WTC11 (cell line): ENCODE data around the gene POLR2A. TPM values are rescaled to one million over a fixed set of nuclear protein-coding genes. Genes with fewer than 3 reads are reported as not detected.

Source experiments
- ATAC-seq: fragments of 200-7000 bp; cut with Tn5 transposase; 2 replicates; pipeline ENCODE4 v1.10.0; 2021; ENCODE audit warnings: mild to moderate bottlenecking, moderate library complexity
- CTCF ChIA-PET: fragments of 300-600 bp; sonication (Branson Sonifier 250); formaldehyde crosslinking; loops from one replicate; lab custom pipeline; 2021; ENCODE audit warnings: antibody characterized with exemption; lab: Charles Lee
- POLR2A ChIA-PET: fragments of 350-600 bp; sonication (Branson Sonifier 250); formaldehyde crosslinking; loops from one replicate; lab custom pipeline; 2021; ENCODE audit warnings: antibody characterized with exemption; lab: Charles Lee
- DNase-seq: peaks from one replicate; pipeline ENCODE4 v3.0.0; 2021; ENCODE audit warnings: low spot score
- H3K27ac Mint-ChIP-seq: 2 replicates; pipeline ENCODE4 v1.8.0; 2021; ENCODE audit warnings: mixed read lengths
- H3K27me3 Mint-ChIP-seq: 2 replicates; pipeline ENCODE4 v1.8.0; 2021; ENCODE audit warnings: low read depth, mild to moderate bottlenecking, moderate library complexity, mixed read lengths
- H3K36me3 Mint-ChIP-seq: 2 replicates; pipeline ENCODE4 v1.8.0; 2021; ENCODE audit warnings: mixed read lengths
- H3K4me1 Mint-ChIP-seq: 2 replicates; pipeline ENCODE4 v1.8.0; 2022; ENCODE audit warnings: mixed read lengths
- H3K4me3 Mint-ChIP-seq: 2 replicates; pipeline ENCODE4 v1.8.0; 2021; ENCODE audit warnings: mild to moderate bottlenecking, moderate library complexity, mixed read lengths
- H3K9me3 Mint-ChIP-seq: 2 replicates; pipeline ENCODE4 v1.8.0; 2021; ENCODE audit warnings: mixed read lengths
- ATF6 ChIP-seq: sonication (generic); formaldehyde crosslinking; IDR thresholded peaks from 2 replicates; pipeline ENCODE4 v1.8.1; 2023; ENCODE audit warnings: mild to moderate bottlenecking, missing genetic modification reagents
- CBFB ChIP-seq: sonication (generic); formaldehyde crosslinking; IDR thresholded peaks from 2 replicates; pipeline ENCODE4 v1.8.1; 2022; ENCODE audit warnings: mild to moderate bottlenecking, low read depth, missing genetic modification reagents
- CREM ChIP-seq: sonication (generic); formaldehyde crosslinking; IDR thresholded peaks from 2 replicates; pipeline ENCODE4 v1.8.1; 2022; ENCODE audit warnings: mild to moderate bottlenecking, missing genetic modification reagents, moderate library complexity
- ERG ChIP-seq: fragments of 250-450 bp; sonication (Bioruptor Pico); IDR thresholded peaks from 2 replicates; pipeline ENCODE4 v1.8.0; 2021; ENCODE audit warnings: mild to moderate bottlenecking
- ESRRA ChIP-seq: sonication (generic); formaldehyde crosslinking; IDR thresholded peaks from 2 replicates; pipeline ENCODE4 v1.8.1; 2022; ENCODE audit warnings: mild to moderate bottlenecking, missing genetic modification reagents, borderline replicate concordance
- FOXJ3 ChIP-seq: sonication (generic); formaldehyde crosslinking; IDR thresholded peaks from 2 replicates; pipeline ENCODE4 v1.9.0; 2021; ENCODE audit warnings: missing genetic modification reagents, mild to moderate bottlenecking, borderline replicate concordance
- FOXP1 ChIP-seq: sonication (generic); formaldehyde crosslinking; IDR thresholded peaks from 2 replicates; pipeline ENCODE4 v1.8.0; 2022; ENCODE audit warnings: missing genetic modification reagents, mild to moderate bottlenecking, moderate library complexity, borderline replicate concordance
- HMGA2 ChIP-seq: fragments of 250-450 bp; sonication (Bioruptor Pico); IDR thresholded peaks from 2 replicates; pipeline ENCODE4 v1.4.0; 2021; ENCODE audit warnings: mild to moderate bottlenecking, moderate library complexity
- NFE2L1 ChIP-seq: sonication (generic); formaldehyde crosslinking; IDR thresholded peaks from 2 replicates; pipeline ENCODE4 v1.8.1; 2023; ENCODE audit warnings: missing genetic modification reagents
- NR2C2 ChIP-seq: sonication (generic); formaldehyde crosslinking; IDR thresholded peaks from 2 replicates; pipeline ENCODE4 v1.8.0; 2022; ENCODE audit warnings: mild to moderate bottlenecking, missing genetic modification reagents
- PRRX2 ChIP-seq: fragments of 250-450 bp; sonication (Bioruptor Pico); IDR thresholded peaks from 2 replicates; pipeline ENCODE4 v1.8.0; 2021; ENCODE audit warnings: mild to moderate bottlenecking
- SMAD3 ChIP-seq: sonication (generic); formaldehyde crosslinking; IDR thresholded peaks from 2 replicates; pipeline ENCODE4 v1.8.0; 2022; ENCODE audit warnings: missing genetic modification reagents, mild to moderate bottlenecking, borderline replicate concordance
- ZBTB21 ChIP-seq: sonication (generic); formaldehyde crosslinking; IDR thresholded peaks from 2 replicates; pipeline ENCODE4 v1.8.1; 2023; ENCODE audit warnings: mild to moderate bottlenecking, missing genetic modification reagents, borderline replicate concordance
- ZNF121 ChIP-seq: sonication (generic); formaldehyde crosslinking; IDR thresholded peaks from 2 replicates; pipeline ENCODE4 v1.8.0; 2023; ENCODE audit warnings: missing genetic modification reagents
- ZNF219 ChIP-seq: sonication (generic); formaldehyde crosslinking; IDR thresholded peaks from 2 replicates; pipeline ENCODE4 v1.8.0; 2023; ENCODE audit warnings: missing genetic modification reagents, mild to moderate bottlenecking, borderline replicate concordance
- ZNF263 ChIP-seq: sonication (generic); formaldehyde crosslinking; IDR thresholded peaks from 2 replicates; pipeline ENCODE4 v1.8.1; 2022; ENCODE audit warnings: low read depth, mild to moderate bottlenecking, moderate library complexity, missing genetic modification reagents
- ZNF396 ChIP-seq: fragments of 250-450 bp; sonication (Bioruptor Pico); IDR thresholded peaks from 2 replicates; pipeline ENCODE4 v1.8.0; 2021; ENCODE audit warnings: mild to moderate bottlenecking, moderate library complexity, borderline replicate concordance
- ZNF425 ChIP-seq: fragments of 250-450 bp; sonication (Bioruptor Pico); conservative IDR thresholded peaks from 2 replicates; pipeline ENCODE4 v1.9.0; 2021; ENCODE audit warnings: mild to moderate bottlenecking
- total RNA-seq: library from RNA; stranded (reverse); gene quantifications from 3 replicates; pipeline ENCODE4 v1.2.3, GENCODE V29; 2021
- TF ChIP-seq, protein P1 (sequence below): sonication (generic); formaldehyde crosslinking; IDR thresholded peaks from 2 replicates; pipeline ENCODE4 v1.8.1; 2023; ENCODE audit warnings: mild to moderate bottlenecking, moderate library complexity, missing genetic modification reagents
- TF ChIP-seq, protein P2 (sequence below): sonication (generic); formaldehyde crosslinking; IDR thresholded peaks from 2 replicates; pipeline ENCODE4 v1.8.1; 2022; ENCODE audit warnings: low read depth, mild to moderate bottlenecking, moderate library complexity, missing genetic modification reagents, borderline replicate concordance
- TF ChIP-seq, protein P3 (sequence below): sonication (generic); formaldehyde crosslinking; IDR thresholded peaks from 2 replicates; pipeline ENCODE4 v1.8.0; 2023; ENCODE audit warnings: missing genetic modification reagents, mild to moderate bottlenecking, borderline replicate concordance
- TF ChIP-seq, protein P4 (sequence below): sonication (generic); formaldehyde crosslinking; IDR thresholded peaks from 2 replicates; pipeline ENCODE4 v1.8.1; 2022; ENCODE audit warnings: mild to moderate bottlenecking, moderate library complexity, missing genetic modification reagents

POLR2A gene
- total RNA-seq, 1 experiment from 2014 or later = 170 TPM

- TF ChIP-seq, protein P1, sequence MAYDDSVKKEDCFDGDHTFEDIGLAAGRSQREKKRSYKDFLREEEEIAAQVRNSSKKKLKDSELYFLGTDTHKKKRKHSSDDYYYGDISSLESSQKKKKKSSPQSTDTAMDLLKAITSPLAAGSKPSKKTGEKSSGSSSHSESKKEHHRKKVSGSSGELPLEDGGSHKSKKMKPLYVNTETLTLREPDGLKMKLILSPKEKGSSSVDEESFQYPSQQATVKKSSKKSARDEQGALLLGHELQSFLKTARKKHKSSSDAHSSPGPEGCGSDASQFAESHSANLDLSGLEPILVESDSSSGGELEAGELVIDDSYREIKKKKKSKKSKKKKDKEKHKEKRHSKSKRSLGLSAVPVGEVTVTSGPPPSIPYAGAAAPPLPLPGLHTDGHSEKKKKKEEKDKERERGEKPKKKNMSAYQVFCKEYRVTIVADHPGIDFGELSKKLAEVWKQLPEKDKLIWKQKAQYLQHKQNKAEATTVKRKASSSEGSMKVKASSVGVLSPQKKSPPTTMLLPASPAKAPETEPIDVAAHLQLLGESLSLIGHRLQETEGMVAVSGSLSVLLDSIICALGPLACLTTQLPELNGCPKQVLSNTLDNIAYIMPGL (CRISPR knock-in tag) = no peak
- no peak for TF ChIP-seq ZNF219 (CRISPR knock-in tag)
- TF ChIP-seq, protein P2, sequence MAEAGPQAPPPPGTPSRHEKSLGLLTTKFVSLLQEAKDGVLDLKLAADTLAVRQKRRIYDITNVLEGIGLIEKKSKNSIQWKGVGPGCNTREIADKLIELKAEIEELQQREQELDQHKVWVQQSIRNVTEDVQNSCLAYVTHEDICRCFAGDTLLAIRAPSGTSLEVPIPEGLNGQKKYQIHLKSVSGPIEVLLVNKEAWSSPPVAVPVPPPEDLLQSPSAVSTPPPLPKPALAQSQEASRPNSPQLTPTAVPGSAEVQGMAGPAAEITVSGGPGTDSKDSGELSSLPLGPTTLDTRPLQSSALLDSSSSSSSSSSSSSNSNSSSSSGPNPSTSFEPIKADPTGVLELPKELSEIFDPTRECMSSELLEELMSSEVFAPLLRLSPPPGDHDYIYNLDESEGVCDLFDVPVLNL (CRISPR knock-in tag) = no peak
- TF ChIP-seq, protein P3, sequence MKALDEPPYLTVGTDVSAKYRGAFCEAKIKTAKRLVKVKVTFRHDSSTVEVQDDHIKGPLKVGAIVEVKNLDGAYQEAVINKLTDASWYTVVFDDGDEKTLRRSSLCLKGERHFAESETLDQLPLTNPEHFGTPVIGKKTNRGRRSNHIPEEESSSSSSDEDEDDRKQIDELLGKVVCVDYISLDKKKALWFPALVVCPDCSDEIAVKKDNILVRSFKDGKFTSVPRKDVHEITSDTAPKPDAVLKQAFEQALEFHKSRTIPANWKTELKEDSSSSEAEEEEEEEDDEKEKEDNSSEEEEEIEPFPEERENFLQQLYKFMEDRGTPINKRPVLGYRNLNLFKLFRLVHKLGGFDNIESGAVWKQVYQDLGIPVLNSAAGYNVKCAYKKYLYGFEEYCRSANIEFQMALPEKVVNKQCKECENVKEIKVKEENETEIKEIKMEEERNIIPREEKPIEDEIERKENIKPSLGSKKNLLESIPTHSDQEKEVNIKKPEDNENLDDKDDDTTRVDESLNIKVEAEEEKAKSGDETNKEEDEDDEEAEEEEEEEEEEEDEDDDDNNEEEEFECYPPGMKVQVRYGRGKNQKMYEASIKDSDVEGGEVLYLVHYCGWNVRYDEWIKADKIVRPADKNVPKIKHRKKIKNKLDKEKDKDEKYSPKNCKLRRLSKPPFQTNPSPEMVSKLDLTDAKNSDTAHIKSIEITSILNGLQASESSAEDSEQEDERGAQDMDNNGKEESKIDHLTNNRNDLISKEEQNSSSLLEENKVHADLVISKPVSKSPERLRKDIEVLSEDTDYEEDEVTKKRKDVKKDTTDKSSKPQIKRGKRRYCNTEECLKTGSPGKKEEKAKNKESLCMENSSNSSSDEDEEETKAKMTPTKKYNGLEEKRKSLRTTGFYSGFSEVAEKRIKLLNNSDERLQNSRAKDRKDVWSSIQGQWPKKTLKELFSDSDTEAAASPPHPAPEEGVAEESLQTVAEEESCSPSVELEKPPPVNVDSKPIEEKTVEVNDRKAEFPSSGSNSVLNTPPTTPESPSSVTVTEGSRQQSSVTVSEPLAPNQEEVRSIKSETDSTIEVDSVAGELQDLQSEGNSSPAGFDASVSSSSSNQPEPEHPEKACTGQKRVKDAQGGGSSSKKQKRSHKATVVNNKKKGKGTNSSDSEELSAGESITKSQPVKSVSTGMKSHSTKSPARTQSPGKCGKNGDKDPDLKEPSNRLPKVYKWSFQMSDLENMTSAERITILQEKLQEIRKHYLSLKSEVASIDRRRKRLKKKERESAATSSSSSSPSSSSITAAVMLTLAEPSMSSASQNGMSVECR = no peak
- no peak for TF ChIP-seq NR2C2 (CRISPR knock-in tag)
- TF ChIP-seq ESRRA = no peak
- no peak for TF ChIP-seq ZNF263 (CRISPR knock-in tag)
- TF ChIP-seq FOXP1 (CRISPR knock-in tag) = no peak
- no peak for TF ChIP-seq CREM (CRISPR knock-in tag)
- TF ChIP-seq SMAD3 (CRISPR knock-in tag) = no peak
- no peak for TF ChIP-seq FOXJ3 (CRISPR knock-in tag)
- TF ChIP-seq ZBTB21 (CRISPR knock-in tag) = no peak
These were observed 12.5 kb downstream of the POLR2A start (continued) for GRCh38 chr17:7496470-7497183.

- POLR2A ChIA-PET = interaction anchor here (0.5 to 1.2 kb wide), 2 partner anchors 11 to 147 kb away, joined by 3 to 13 read pairs; no protein-coding TSS in a partner anchor
- Mint-ChIP-seq H3K27ac (no peak overlapping the region), H3K4me1 (no peaks in the 10 kb centered on the region), H3K4me3 (no peak overlapping the region), H3K9me3 (no peaks in the 10 kb centered on the region), H3K36me3 (peaks cover 79% of the 10 kb centered on the region), H3K27me3 (no peaks in the 10 kb centered on the region)
- CTCF ChIA-PET = interaction anchor here (0.6 kb wide), 1 partner anchor 63 kb away, joined by 3 read pairs; no protein-coding TSS in a partner anchor
- no peak for DNase-seq
- no peak for ATAC-seq
- no peak for TF ChIP-seq CBFB (CRISPR knock-in tag)
- TF ChIP-seq ERG (CRISPR knock-in tag) = no peak
- TF ChIP-seq FOXJ3 (CRISPR knock-in tag) = no peak
- no peak for TF ChIP-seq ZNF425 (CRISPR knock-in tag)
- no peak for TF ChIP-seq ATF6
- no peak for TF ChIP-seq CREM (CRISPR knock-in tag)
- TF ChIP-seq, protein P4, sequence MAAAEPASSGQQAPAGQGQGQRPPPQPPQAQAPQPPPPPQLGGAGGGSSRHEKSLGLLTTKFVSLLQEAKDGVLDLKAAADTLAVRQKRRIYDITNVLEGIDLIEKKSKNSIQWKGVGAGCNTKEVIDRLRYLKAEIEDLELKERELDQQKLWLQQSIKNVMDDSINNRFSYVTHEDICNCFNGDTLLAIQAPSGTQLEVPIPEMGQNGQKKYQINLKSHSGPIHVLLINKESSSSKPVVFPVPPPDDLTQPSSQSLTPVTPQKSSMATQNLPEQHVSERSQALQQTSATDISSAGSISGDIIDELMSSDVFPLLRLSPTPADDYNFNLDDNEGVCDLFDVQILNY (CRISPR knock-in tag) = no peak
- no peak for TF ChIP-seq PRRX2 (CRISPR knock-in tag)
- TF ChIP-seq ZNF396 (CRISPR knock-in tag) = no peak
- TF ChIP-seq HMGA2 = no peak
- TF ChIP-seq NFE2L1 (CRISPR knock-in tag) = no peak
- TF ChIP-seq ZNF121 (CRISPR knock-in tag) = no peak
- TF ChIP-seq ZNF263 (CRISPR knock-in tag) = no peak
These were observed 13.1 kb downstream of the POLR2A start for GRCh38 chr17:7497228-7497627.
